B cell (primary cell): ENCODE results near the gene DDAH2. TPM values are rescaled to one million over a fixed set of nuclear protein-coding genes. Genes with fewer than 3 reads are reported as not detected.

Experiments
- ATAC-seq: fragments of 200-7000 bp; cut with Tn5 transposase; one replicate; pipeline ENCODE4 v1.10.0; 2021; ENCODE audit warnings: low read depth, mild to moderate bottlenecking, moderate number of reproducible peaks, moderate library complexity
- CTCF ChIA-PET: fragments of 350-600 bp; sonication (Branson Sonifier 250); formaldehyde crosslinking; loops from one replicate; lab custom pipeline; 2021; ENCODE audit warnings: antibody characterized with exemption, inconsistent platforms; lab: Charles Lee
- POLR2A ChIA-PET: fragments of 350-600 bp; sonication (Branson Sonifier 250); formaldehyde crosslinking; loops from one replicate; lab custom pipeline; 2021; ENCODE audit warnings: antibody characterized with exemption; lab: Charles Lee
- DNase-seq: peaks from one replicate; pipeline ENCODE4 v3.0.0; 2013
- H2AFZ ChIP-seq: 2 replicates; pipeline ENCODE4 v1.6.1; 2012; ENCODE audit warnings: mild to moderate bottlenecking, low read depth, low read length; ENCODE audit not compliant: insufficient read depth, poor library complexity, severe bottlenecking
- H3K27ac ChIP-seq, 2 donors: 1 replicate in 1 of 2; 2 replicates in 1 of 2; pipeline ENCODE4 v1.5.1; 2012 to 2013; ENCODE audit warnings: low read length in 2 of 2, mild to moderate bottlenecking in 2 of 2, moderate library complexity in 1 of 2
- H3K27me3 ChIP-seq, 4 experiments: fragments of 200-600 bp in 1 of 4; sonication (generic) in 1 of 4; replicated peaks in 1 of 4; 1 replicate in 2 of 4; 2 replicates in 2 of 4; pipeline versions ENCODE4 v1.6.1 to v1.7.0; 2013 to 2016; ENCODE audit warnings: low read length in 3 of 4, mild to moderate bottlenecking in 2 of 4, mixed read lengths in 1 of 4, moderate library complexity in 1 of 4; ENCODE audit not compliant: insufficient read depth in 4 of 4, control insufficient read depth in 3 of 4; ENCODE audit errors: control extremely low read depth in 1 of 4
- H3K36me3 ChIP-seq, 2 experiments: replicated peaks in 1 of 2; 1 replicate in 1 of 2; 2 replicates in 1 of 2; pipeline versions ENCODE4 v1.6.1 to v1.7.1; 2013; ENCODE audit warnings: low read length in 1 of 2; ENCODE audit not compliant: insufficient read depth in 2 of 2, control insufficient read depth in 1 of 2; ENCODE audit errors: control extremely low read depth in 1 of 2, extremely low read depth in 1 of 2
- H3K4me1 ChIP-seq, 2 donors: fragments of 200-600 bp in 1 of 2; sonication (generic) in 1 of 2; 1 replicate in 1 of 2; 2 replicates in 1 of 2; pipeline versions ENCODE4 v1.5.1 to v1.6.1; 2013 to 2017; ENCODE audit warnings: low read length in 2 of 2; ENCODE audit not compliant: control insufficient read depth in 2 of 2, insufficient read depth in 2 of 2
- H3K4me2 ChIP-seq: replicated peaks from 2 replicates; pipeline ENCODE3; 2012; ENCODE audit warnings: mild to moderate bottlenecking, low read depth, low read length; ENCODE audit not compliant: poor library complexity, severe bottlenecking
- H3K4me3 ChIP-seq, 5 experiments: fragments of 200-600 bp in 1 of 5; sonication (generic) in 1 of 5; 1 replicate in 3 of 5; 2 replicates in 2 of 5; pipeline versions ENCODE4 v1.5.1 to v1.7.0; 2011 to 2016; ENCODE audit warnings: low read length in 4 of 5, mild to moderate bottlenecking in 4 of 5, low read depth in 2 of 5, control low read depth in 1 of 5, moderate library complexity in 1 of 5; ENCODE audit not compliant: insufficient read depth in 1 of 5; ENCODE audit errors: control extremely low read depth in 1 of 5, extremely low read depth in 1 of 5
- H3K79me2 ChIP-seq: fragments of 200-600 bp; sonication (generic); one replicate; pipeline ENCODE4 v1.6.0; 2016; ENCODE audit warnings: low read length; ENCODE audit not compliant: control insufficient read depth, insufficient read depth
- H3K9ac ChIP-seq: fragments of 200-600 bp; sonication (generic); 2 replicates; pipeline ENCODE4 v1.6.1; 2017; ENCODE audit warnings: mild to moderate bottlenecking, low read length, moderate library complexity
- H3K9me3 ChIP-seq, 3 donors: one replicate each; pipeline versions ENCODE4 v1.6.1 to v1.7.1; 2013; ENCODE audit warnings: low read length in 2 of 3; ENCODE audit not compliant: control insufficient read depth in 2 of 3, insufficient read depth in 1 of 3; ENCODE audit errors: control extremely low read depth in 1 of 3
- H4K20me1 ChIP-seq: 2 replicates; pipeline ENCODE4 v1.6.0; 2012; ENCODE audit warnings: mild to moderate bottlenecking, low read length; ENCODE audit not compliant: insufficient read depth, control insufficient read depth, poor library complexity, severe bottlenecking
- H3K27ac Mint-ChIP-seq: one replicate; pipeline ENCODE4 v1.8.0; 2021; ENCODE audit warnings: mixed read lengths
- H3K27me3 Mint-ChIP-seq: one replicate; pipeline ENCODE4 v1.8.0; 2021; ENCODE audit warnings: mixed read lengths
- H3K4me1 Mint-ChIP-seq: one replicate; pipeline ENCODE4 v1.8.0; 2021; ENCODE audit warnings: mixed read lengths
- H3K4me3 Mint-ChIP-seq: one replicate; pipeline ENCODE4 v1.8.0; 2021; ENCODE audit warnings: mixed read lengths
- H3K9me3 Mint-ChIP-seq: one replicate; pipeline ENCODE4 v1.8.0; 2022; ENCODE audit warnings: mixed read lengths; ENCODE audit not compliant: insufficient read depth
- CTCF ChIP-seq: fragments of 200-600 bp; IDR thresholded peaks from one replicate; pipeline ENCODE4 v1.8.0; 2022; ENCODE audit warnings: antibody characterized with exemption, mild to moderate bottlenecking
- EZH2 ChIP-seq: IDR thresholded peaks from 2 replicates; pipeline ENCODE4 v1.6.1; 2012; ENCODE audit warnings: borderline replicate concordance, low read depth, mild to moderate bottlenecking, moderate library complexity, low read length; ENCODE audit not compliant: insufficient read depth, poor library complexity, severe bottlenecking
- WGBS: methylation state at CpG from one replicate; pipeline ENCODE4 v1.1.5; 2013; ENCODE audit warnings: missing lambda C conversion rate; ENCODE audit not compliant: insufficient coverage; 5-methylcytosine and 5-hydroxymethylcytosine counted together
- intact Hi-C: fragments of 100-400 bp; cut with micrococcal nuclease; formaldehyde crosslinking; loops from one replicate; pipeline ENCODE4 v1.10.0; 2022
- polyA plus RNA-seq: library from polyadenylated mRNA; depleted of rRNA; stranded (reverse); fragments of >200 nt; gene quantifications from 2 replicates; pipeline ENCODE4 v1.2.3, GENCODE V29; 2012
- total RNA-seq, 2 donors: library from RNA; stranded (reverse); fragments of 120-200 nt in 1 of 2; gene quantifications; 1 replicate in 1 of 2; 2 replicates in 1 of 2; pipeline versions ENCODE4 v1.2.3 to v1.2.4, GENCODE V29; 2013 to 2022

The DDAH2 gene
- total and polyA plus RNA-seq, 2 donors (not counting 1 experiment from before 2014, with no cell fraction given), result 59.2 to 87.2 TPM

DNA sequence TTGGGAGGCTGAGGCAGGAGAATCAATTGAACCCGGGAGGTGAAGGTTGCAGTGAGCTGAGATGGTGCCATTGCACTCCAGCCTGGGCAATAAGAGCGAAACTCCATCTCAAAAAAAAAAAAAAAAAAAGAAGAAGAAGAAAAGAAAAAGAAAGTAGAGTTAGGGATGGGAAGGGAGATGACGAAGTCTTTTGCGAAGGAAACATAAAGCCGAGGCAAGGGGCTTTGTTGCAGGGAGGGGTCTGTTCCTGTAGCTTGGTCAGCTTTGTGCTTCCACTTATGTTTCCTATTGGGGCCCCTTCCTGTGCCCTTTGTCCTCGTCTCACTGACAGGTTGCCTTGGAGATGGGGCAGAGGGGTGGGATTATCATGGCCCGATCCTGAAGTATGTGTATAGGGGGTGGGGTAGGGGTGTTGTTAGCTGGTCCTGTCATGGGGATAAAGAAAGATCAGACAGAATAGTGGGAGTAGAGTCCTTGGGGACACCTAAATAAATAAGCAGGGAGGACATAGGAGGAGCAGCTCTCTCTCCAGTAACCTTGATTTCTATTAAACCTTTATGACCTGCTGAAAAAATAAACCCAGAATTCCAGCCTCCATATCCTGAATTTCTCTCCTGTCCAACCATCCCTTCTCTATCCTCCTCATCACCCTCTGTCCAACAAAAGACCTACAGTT is 8.4 kb upstream of the DDAH2 start:
- peaks cover 78% of the 10 kb centered on the region for H3K4me1 Mint-ChIP-seq
- H3K9me3 ChIP-seq, result no peaks in the 10 kb centered on the region
- ATAC-seq (no peak), DNase-seq (peak; percentile 53)
- intact Hi-C loops, result loop anchor here (5.0 to 10.0 kb wide), 5 partner anchors 70 to 457 kb away; partner anchors contain the start of genes CSNK2B, DDX39B, DXO and EHMT2
- peak overlapping the region; percentile 81 to 96 for H3K27ac ChIP-seq
- H3K27ac Mint-ChIP-seq, result peak overlapping the region; percentile 91
- no peaks in the 10 kb centered on the region for H3K9me3 Mint-ChIP-seq
- peak overlapping the region; percentile 0 to 87 (median 73) for H3K4me3 ChIP-seq
- H3K79me2 ChIP-seq, result peaks cover 60% of the 10 kb centered on the region
- H4K20me1 ChIP-seq, result peaks cover 7% of the 10 kb centered on the region
- peaks cover 2 to 19% of the 10 kb centered on the region in 2 experiments for H3K36me3 ChIP-seq
- peak overlapping the region; percentile 82 for H3K4me2 ChIP-seq
- H3K4me3 Mint-ChIP-seq, result peak overlapping the region; percentile 100
- no peaks in the 10 kb centered on the region for H3K27me3 ChIP-seq
- CTCF ChIA-PET, result interaction anchor here (0.6 to 7.8 kb wide), 12 partner anchors 8 to 150 kb away, joined by 3 to 90 read pairs (median 7); partner anchors contain the start of genes ABHD16A, DDAH2, LSM2 and NEU1
- peaks cover 53 to 57% of the 10 kb centered on the region in 2 donors for H3K4me1 ChIP-seq
- WGBS, result 4% methylated on average over 5 of the region's 7 CpGs
- peak overlapping the region; percentile 91 for H3K9ac ChIP-seq
- H2AFZ ChIP-seq, result peak overlapping the region; percentile 42
- POLR2A ChIA-PET, result interaction anchor here (0.6 to 3.1 kb wide), 10 partner anchors 10 to 401 kb away, joined by 3 to 16 read pairs (median 5); partner anchors contain the start of genes ABHD16A, HSPA1B and NEU1
- no peak for TF ChIP-seq CTCF
- no peak for TF ChIP-seq EZH2
- no peaks in the 10 kb centered on the region for H3K27me3 Mint-ChIP-seq
